OCI-LY3 (cell line): ENCODE measurements around the gene PPP1R1B.

Source experiments
- CTCF ChIP-seq: fragments of 200-600, 300-600 bp; sonication (generic); IDR thresholded peaks from 2 replicates; pipeline ENCODE4 v1.5.1; 2014; ENCODE audit warnings: antibody characterized with exemption, low read length, low read depth
- EZH2phosphoT487 ChIP-seq: fragments of 200-600 bp; shearing (Covaris generic); IDR thresholded peaks from 2 replicates; pipeline ENCODE4 v1.6.1; 2018; ENCODE audit warnings: antibody characterized with exemption, mixed run types, low read depth

GRCh38 chr17:39679521-39680192 is 52.9 kb downstream of the PPP1R1B start:
- TF ChIP-seq CTCF (no peak), EZH2phosphoT487 (no peak)
